DND-41 (cell line): ENCODE data around the gene TET1.

Source experiments
- ATAC-seq: fragments of 200-7000 bp; cut with Tn5 transposase; 3 replicates; pipeline ENCODE4 v1.9.1; 2021; ENCODE audit warnings: low read depth; ENCODE audit not compliant: insufficient read depth
- DNase-seq: peaks from one replicate; pipeline ENCODE4 v3.0.0-alpha.2; 2020
- H2AFZ ChIP-seq: 2 replicates; pipeline ENCODE4 v1.6.0; 2012; ENCODE audit warnings: low read depth, low read length
- H3K27ac ChIP-seq: 2 replicates; pipeline ENCODE4 v1.5.1; 2012; ENCODE audit warnings: low read length, inconsistent platforms
- H3K27me3 ChIP-seq: fragments of 200-600 bp; sonication (generic); 2 replicates; pipeline ENCODE4 v1.6.0; 2012; ENCODE audit warnings: low read length, mild to moderate bottlenecking, inconsistent platforms; ENCODE audit not compliant: insufficient read depth, poor library complexity
- H3K36me3 ChIP-seq: 2 replicates; pipeline ENCODE4 v1.5.1; 2012; ENCODE audit warnings: low read length, inconsistent platforms; ENCODE audit not compliant: insufficient read depth
- H3K4me1 ChIP-seq: 2 replicates; pipeline ENCODE4 v1.5.1; 2012; ENCODE audit warnings: mild to moderate bottlenecking, low read length; ENCODE audit not compliant: insufficient read depth
- H3K4me2 ChIP-seq: 2 replicates; pipeline ENCODE4 v1.6.0; 2012; ENCODE audit warnings: mild to moderate bottlenecking, moderate library complexity, low read length, inconsistent platforms; ENCODE audit not compliant: insufficient read depth
- H3K4me3 ChIP-seq, 2 experiments: fragments of 200-600 bp in 1 of 2; shearing (Covaris generic) in 1 of 2; 2 replicates each; pipeline ENCODE4 v1.5.1; 2012 to 2016; ENCODE audit warnings: inconsistent platforms in 2 of 2, low read length in 2 of 2, mild to moderate bottlenecking in 2 of 2, low read depth in 1 of 2, moderate library complexity in 1 of 2
- H3K79me2 ChIP-seq: 2 replicates; pipeline ENCODE4 v1.6.0; 2012; ENCODE audit warnings: low read length, inconsistent platforms; ENCODE audit not compliant: insufficient read depth
- H3K9ac ChIP-seq: 2 replicates; pipeline ENCODE4 v1.6.0; 2012; ENCODE audit warnings: low read depth, mild to moderate bottlenecking, inconsistent platforms, low read length, moderate library complexity
- H3K9me3 ChIP-seq: 2 replicates; pipeline ENCODE4 v1.5.1; 2012; ENCODE audit warnings: low read length, moderate library complexity, mild to moderate bottlenecking, inconsistent platforms; ENCODE audit not compliant: insufficient read depth, severe bottlenecking
- H4K20me1 ChIP-seq: 2 replicates; pipeline ENCODE4 v1.6.0; 2012; ENCODE audit warnings: low read length; ENCODE audit not compliant: insufficient read depth
- CTCF ChIP-seq: IDR thresholded peaks from 2 replicates; pipeline ENCODE4 v1.5.1; 2012; ENCODE audit warnings: borderline replicate concordance, low read length, moderate library complexity, mild to moderate bottlenecking; ENCODE audit not compliant: poor library complexity, severe bottlenecking; ENCODE audit errors: extremely low read depth
- EZH2 ChIP-seq: IDR thresholded peaks from 3 replicates; pipeline ENCODE4 v1.6.1; 2012; ENCODE audit warnings: borderline replicate concordance, low read depth, mild to moderate bottlenecking, moderate library complexity, low read length, inconsistent platforms; ENCODE audit not compliant: severe bottlenecking

TET1 gene

GRCh38 chr10:68586606-68587305 lies 26.6 kb downstream of the TET1 start:
- H3K4me3 ChIP-seq, result no peak overlapping the region
- DNase-seq (no peak), ATAC-seq (no peak)
- H3K9ac ChIP-seq, result no peak overlapping the region
- H3K36me3 ChIP-seq, result no peaks in the 10 kb centered on the region
- H3K27me3 ChIP-seq, result no peaks in the 10 kb centered on the region
- H3K4me1 ChIP-seq, result no peaks in the 10 kb centered on the region
- no peak overlapping the region for H3K4me2 ChIP-seq
- H3K9me3 ChIP-seq, result no peaks in the 10 kb centered on the region
- no peaks in the 10 kb centered on the region for H4K20me1 ChIP-seq
- TF ChIP-seq EZH2 (no peak), CTCF (no peak)
- no peaks in the 10 kb centered on the region for H3K79me2 ChIP-seq
- no peak overlapping the region for H2AFZ ChIP-seq
- H3K27ac ChIP-seq, result no peak overlapping the region

GRCh38 chr10:68594405-68594804 lies 34.3 kb downstream of the TET1 start:
- H3K9ac ChIP-seq, result no peak overlapping the region
- no peak for DNase-seq
- H3K4me3 ChIP-seq, result no peak overlapping the region
- no peak for ATAC-seq
- H3K27ac ChIP-seq, result no peak overlapping the region
- H2AFZ ChIP-seq, result no peak overlapping the region
- no peaks in the 10 kb centered on the region for H3K9me3 ChIP-seq
- H4K20me1 ChIP-seq, result no peaks in the 10 kb centered on the region
- no peaks in the 10 kb centered on the region for H3K36me3 ChIP-seq
- no peaks in the 10 kb centered on the region for H3K79me2 ChIP-seq
- H3K4me1 ChIP-seq, result peaks cover 2% of the 10 kb centered on the region; the same call in 1 of the 2 replicates
- no peak for TF ChIP-seq CTCF
- no peak for TF ChIP-seq EZH2
- H3K4me2 ChIP-seq, result no peak overlapping the region
- no peaks in the 10 kb centered on the region for H3K27me3 ChIP-seq

- no peaks in the 10 kb centered on the region for H3K9me3 ChIP-seq
- H4K20me1 ChIP-seq, result no peaks in the 10 kb centered on the region
- ATAC-seq (no peak), DNase-seq (no peak)
- peaks cover 11% of the 10 kb centered on the region for H3K4me1 ChIP-seq
- TF ChIP-seq EZH2, result no peak
- TF ChIP-seq CTCF, result no peak
- no peak overlapping the region for H2AFZ ChIP-seq
- no peaks in the 10 kb centered on the region for H3K36me3 ChIP-seq
- no peaks in the 10 kb centered on the region for H3K27me3 ChIP-seq
- H3K4me3 ChIP-seq, result no peak overlapping the region
- no peak overlapping the region for H3K4me2 ChIP-seq
- H3K79me2 ChIP-seq, result no peaks in the 10 kb centered on the region
- H3K27ac ChIP-seq, result no peak overlapping the region
- no peak overlapping the region for H3K9ac ChIP-seq
Observed at GRCh38 chr10:68595513-68595912, 35.4 kb downstream of the TET1 start.
